Measurements from ENCODE around the gene CCDC9. TPM values are rescaled to one million over a fixed set of nuclear protein-coding genes. Genes with fewer than 3 reads are reported as not detected.
"Not testable (repeated sequence)": the region's sequence is repeated elsewhere in the genome, so short reads cannot be mapped to it uniquely, and the experiment has no call there.

The CCDC9 gene
- total and polyA plus RNA-seq, 2 experiments from 2014 or later, result 21.9 to 22.5 TPM

DNA sequence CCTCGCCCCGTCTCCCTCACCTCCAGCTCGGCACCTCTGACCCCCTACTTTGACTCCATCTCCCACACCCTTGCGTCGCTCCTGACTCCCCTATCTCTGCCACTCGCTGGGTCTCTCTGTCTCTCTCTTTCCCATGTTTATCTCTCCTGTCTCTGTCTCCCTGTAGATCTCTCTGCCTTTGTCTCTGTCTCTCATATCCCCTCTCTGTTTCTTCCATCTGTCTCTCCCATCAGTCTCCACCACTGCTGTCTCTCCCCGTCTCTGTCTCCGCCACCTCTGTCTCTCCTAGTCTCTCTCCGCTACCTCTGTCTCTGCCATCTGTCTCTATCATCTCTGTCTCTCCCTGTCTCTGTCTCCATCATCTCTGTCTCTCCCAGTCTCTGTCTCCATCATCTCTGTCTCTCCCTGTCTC is 13.0 kb upstream of the CCDC9 start:
- TF ChIP-seq, protein P1, sequence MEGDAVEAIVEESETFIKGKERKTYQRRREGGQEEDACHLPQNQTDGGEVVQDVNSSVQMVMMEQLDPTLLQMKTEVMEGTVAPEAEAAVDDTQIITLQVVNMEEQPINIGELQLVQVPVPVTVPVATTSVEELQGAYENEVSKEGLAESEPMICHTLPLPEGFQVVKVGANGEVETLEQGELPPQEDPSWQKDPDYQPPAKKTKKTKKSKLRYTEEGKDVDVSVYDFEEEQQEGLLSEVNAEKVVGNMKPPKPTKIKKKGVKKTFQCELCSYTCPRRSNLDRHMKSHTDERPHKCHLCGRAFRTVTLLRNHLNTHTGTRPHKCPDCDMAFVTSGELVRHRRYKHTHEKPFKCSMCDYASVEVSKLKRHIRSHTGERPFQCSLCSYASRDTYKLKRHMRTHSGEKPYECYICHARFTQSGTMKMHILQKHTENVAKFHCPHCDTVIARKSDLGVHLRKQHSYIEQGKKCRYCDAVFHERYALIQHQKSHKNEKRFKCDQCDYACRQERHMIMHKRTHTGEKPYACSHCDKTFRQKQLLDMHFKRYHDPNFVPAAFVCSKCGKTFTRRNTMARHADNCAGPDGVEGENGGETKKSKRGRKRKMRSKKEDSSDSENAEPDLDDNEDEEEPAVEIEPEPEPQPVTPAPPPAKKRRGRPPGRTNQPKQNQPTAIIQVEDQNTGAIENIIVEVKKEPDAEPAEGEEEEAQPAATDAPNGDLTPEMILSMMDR (IDR thresholded peaks at IDR 0.05; ENCODE audit: low read depth, low read length), result no peak
- Histone ChIP-seq H3K27ac (no peak overlapping the region), H3K4me1 (ENCODE audit: low read depth) (no peaks in the 10 kb centered on the region), H3K4me3 (peak overlapping the region; percentile 9), H3K36me3 (no peaks in the 10 kb centered on the region), H3K27me3 (peaks cover 42% of the 10 kb centered on the region), H3K9me3 (ENCODE audit: low read depth) (no peaks in the 10 kb centered on the region)
- DNase-seq (ENCODE audit: low read depth in 1 of 2, low spot score in 1 of 2), result no peak

DNA sequence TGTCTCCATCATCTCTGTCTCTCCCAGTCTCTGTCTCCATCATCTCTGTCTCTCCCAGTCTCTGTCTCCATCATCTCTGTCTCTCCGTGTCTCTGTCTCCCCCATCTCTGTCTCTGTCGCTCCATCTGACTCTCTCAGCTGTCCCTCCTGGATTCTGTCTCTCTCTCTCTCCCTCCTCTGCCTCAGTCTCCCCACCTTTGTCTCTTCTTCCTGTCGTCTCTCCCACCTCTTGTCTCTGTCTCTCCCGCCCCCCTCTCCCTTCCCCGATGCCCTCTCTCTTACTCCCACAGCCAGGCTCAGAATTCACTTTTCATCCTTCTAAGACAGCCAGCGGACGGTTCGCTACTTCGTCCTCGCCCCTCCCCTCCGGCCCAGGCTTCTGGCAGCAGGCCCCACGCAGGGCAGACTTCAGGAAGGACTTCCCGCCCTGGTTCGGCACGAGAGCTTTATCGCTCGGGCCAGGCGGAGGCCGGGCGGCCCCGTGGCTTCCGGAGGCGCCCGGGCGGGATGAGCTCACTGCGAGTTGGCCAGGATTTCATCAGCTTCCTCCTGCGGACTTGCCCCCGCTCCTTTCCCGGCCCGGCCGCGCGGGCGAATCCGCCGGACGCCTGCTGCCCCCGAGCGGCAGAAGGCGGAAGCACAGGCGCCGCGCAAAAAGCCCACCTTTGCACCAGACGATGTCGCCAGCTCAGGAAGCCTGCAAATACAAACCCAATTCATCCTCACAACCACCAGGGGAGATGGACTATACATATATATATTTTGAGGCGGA is 12.4 kb upstream of the CCDC9 start:
- DNase-seq (ENCODE audit: low read depth in 1 of 2, low spot score in 1 of 2), result peak; percentile 92 to 99
- H3K9me3 ChIP-seq (ENCODE audit: low read depth), result no peaks in the 10 kb centered on the region
- peaks cover 36% of the 10 kb centered on the region for H3K27me3 ChIP-seq
- no peak overlapping the region for H3K4me3 ChIP-seq
- TF ChIP-seq, protein P1 (IDR thresholded peaks at IDR 0.05; ENCODE audit: low read depth, low read length), result peak; percentile 90
- no peak overlapping the region for H3K27ac ChIP-seq
- H3K4me1 ChIP-seq (ENCODE audit: low read depth), result no peaks in the 10 kb centered on the region
- H3K36me3 ChIP-seq, result no peaks in the 10 kb centered on the region

DNA sequence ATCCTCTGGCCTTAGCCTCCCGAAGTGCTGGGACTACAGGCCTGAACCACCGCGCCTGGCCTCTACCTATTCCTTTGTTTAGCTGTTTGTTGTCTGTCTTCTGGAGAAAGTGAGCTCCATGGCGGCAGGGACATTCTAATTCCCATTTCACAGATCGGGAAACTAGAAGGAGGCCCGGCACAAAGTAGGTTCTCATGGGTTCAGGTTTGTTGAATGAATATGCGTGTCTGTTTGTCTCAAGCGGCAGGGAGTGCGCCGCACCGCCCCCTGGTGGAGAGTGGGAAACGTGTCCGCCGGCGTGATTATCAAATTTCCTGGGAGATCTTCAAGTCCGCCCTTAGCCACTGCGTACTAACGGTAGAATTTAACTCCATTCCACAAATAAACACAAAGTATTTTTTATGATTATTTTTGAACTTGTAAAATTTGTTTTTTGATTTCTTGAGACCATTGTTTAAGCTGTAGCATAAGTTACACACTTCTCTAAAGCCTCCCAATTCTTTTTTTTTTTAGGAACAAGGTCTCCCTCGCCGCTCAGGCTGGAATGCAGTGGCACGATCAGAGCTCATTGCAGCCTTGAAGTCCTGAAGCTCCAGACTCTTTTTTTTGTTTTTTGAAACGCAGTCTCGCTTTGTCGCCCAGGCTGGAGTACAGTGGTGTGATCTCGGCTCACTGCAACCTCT is 8.9 kb upstream of the CCDC9 start:
- Histone ChIP-seq H3K4me3 (no peak overlapping the region), H3K9me3 (ENCODE audit: low read depth) (no peaks in the 10 kb centered on the region), H3K4me1 (ENCODE audit: low read depth) (no peaks in the 10 kb centered on the region), H3K36me3 (no peaks in the 10 kb centered on the region), H3K27ac (no peak overlapping the region), H3K27me3 (peaks cover 1% of the 10 kb centered on the region)
- peak; percentile 77 to 87 for DNase-seq (ENCODE audit: low read depth in 1 of 2, low spot score in 1 of 2)
- TF ChIP-seq, protein P1 (IDR thresholded peaks at IDR 0.05; ENCODE audit: low read depth, low read length), result peak; percentile 95

DNA sequence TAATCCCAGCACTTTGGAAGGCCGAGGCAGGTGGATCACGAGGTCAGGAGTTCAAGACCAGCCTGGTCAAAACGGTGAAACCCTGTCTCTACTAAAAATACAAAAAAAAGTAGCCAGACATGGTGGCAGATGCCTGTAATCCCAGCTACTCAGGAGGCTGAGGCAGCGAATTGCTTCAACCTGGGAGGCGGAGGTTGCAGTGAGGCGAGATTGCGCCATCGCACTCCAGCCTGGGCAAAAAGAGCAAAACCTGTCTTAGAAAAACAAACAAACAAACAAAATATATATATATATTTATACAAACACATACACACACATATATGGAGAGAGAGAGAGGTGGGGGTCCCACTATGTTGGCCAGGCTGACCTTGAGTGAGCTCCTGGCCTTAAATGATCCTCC is 3.3 kb upstream of the CCDC9 start:
- not testable (repeated sequence) for H3K4me3 ChIP-seq; H3K36me3 ChIP-seq; DNase-seq (ENCODE audit: low read depth in 1 of 2, low spot score in 1 of 2)

DNA sequence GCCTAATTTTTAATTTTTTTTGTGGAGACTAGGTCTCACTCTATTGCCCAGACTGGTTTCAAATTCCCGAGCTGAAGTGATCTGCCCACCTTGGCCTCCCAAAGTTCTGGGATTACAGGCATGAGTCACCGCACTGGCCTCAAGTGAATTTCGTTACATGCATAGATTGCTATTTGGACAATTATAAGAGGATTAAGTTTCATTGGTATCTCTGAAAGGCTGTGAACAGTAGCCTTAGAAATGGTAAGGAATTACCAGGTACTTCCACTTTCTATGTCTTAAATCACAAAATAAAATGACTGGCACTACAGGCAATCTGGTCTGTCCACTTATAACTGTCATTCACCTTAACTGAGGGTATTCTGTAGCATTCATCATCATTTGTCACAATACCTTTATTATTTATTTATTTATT is 2.9 kb upstream of the CCDC9 start:
- H3K36me3 ChIP-seq, result no peaks in the 10 kb centered on the region
- DNase-seq (ENCODE audit: low read depth in 1 of 2, low spot score in 1 of 2), result peak in 1 of 2 donors; percentile 67
- no peaks in the 10 kb centered on the region for H3K27me3 ChIP-seq
- H3K9me3 ChIP-seq (ENCODE audit: low read depth), result no peaks in the 10 kb centered on the region
- H3K27ac ChIP-seq, result no peak overlapping the region
- TF ChIP-seq, protein P1 (IDR thresholded peaks at IDR 0.05; ENCODE audit: low read depth, low read length), result no peak
- no peak overlapping the region for H3K4me3 ChIP-seq
- peaks cover 11% of the 10 kb centered on the region for H3K4me1 ChIP-seq (ENCODE audit: low read depth)

More for the DNA sequence above, 3.3 kb upstream of the CCDC9 start:
- H3K27ac ChIP-seq; H3K27me3 ChIP-seq; H3K4me1 ChIP-seq (ENCODE audit: low read depth); H3K9me3 ChIP-seq (ENCODE audit: low read depth): not testable (repeated sequence)

DNA sequence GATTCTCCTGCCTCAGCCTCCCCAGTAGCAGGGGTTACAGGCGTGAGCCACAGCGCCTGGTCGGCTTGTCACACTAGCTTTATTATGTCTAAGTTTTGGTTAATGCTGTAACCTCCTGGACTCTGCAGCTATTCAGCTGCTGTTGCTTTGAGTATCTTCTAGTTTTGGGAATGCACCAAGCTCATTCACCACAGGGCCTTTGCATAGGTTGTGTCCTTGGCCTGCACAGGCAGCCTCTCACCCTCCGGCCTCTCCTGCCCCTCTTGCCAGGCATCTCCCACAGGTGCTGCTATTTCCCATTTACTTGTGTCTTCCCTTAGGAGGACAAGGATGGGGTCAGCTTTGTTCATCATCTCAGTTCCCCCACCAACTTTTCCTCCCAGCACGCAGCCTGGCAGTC is 2.4 kb upstream of the CCDC9 start:
- Histone ChIP-seq H3K4me3 (no peak overlapping the region), H3K27ac (no peak overlapping the region), H3K4me1 (ENCODE audit: low read depth) (peaks cover 11% of the 10 kb centered on the region), H3K27me3 (no peaks in the 10 kb centered on the region), H3K36me3 (peaks cover under 1% of the 10 kb centered on the region), H3K9me3 (ENCODE audit: low read depth) (no peaks in the 10 kb centered on the region)
- TF ChIP-seq, protein P1 (IDR thresholded peaks at IDR 0.05; ENCODE audit: low read depth, low read length), result no peak
- DNase-seq (ENCODE audit: low read depth in 1 of 2, low spot score in 1 of 2), result no peak
